ENCODE data around the gene MAP2. TPM values are rescaled to one million over a fixed set of nuclear protein-coding genes. Genes with fewer than 3 reads are reported as not detected.

MAP2 gene
- total RNA-seq, 1 donor from 2014 or later, result 57.6 TPM

DNA sequence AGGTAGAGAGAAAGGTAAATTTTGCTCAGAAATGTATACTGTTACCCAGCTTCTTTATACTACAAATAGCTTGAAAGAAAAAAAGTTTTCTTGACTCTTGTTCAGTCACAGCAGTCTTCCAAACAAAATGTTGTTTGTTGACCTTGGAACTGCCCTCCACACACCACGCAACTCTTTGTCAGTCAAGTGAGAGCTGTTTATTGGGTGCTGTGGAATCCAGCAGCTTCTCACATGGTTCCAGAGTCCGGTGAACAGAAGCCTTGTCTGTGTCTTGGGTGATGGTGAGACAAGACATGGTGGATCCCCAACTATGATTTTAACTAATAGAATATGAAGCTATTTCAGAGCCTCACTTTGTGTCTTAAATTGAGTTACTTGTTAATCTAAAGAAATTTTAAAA lies 112.5 kb downstream of the MAP2 start:
- no peaks in the 10 kb centered on the region for H3K36me3 ChIP-seq
- no peak overlapping the region for H3K4me3 ChIP-seq
- H3K27ac ChIP-seq, result no peak overlapping the region
- H3K4me1 ChIP-seq, result peaks cover 0 to 2% of the 10 kb centered on the region in 2 donors
- DNase-seq (ENCODE audit: low spot score in 2 of 2), result no peak
- intact Hi-C loops (cut with DNase I), result loop anchor here (10.0 kb wide), 1 partner anchor 688 kb away; the partner anchor contains the start of gene ACADL
- no peaks in the 10 kb centered on the region for H3K27me3 ChIP-seq
- H3K9me3 ChIP-seq, result no peaks in the 10 kb centered on the region
- no peak for TF ChIP-seq CTCF (IDR thresholded peaks at IDR 0.05)

DNA sequence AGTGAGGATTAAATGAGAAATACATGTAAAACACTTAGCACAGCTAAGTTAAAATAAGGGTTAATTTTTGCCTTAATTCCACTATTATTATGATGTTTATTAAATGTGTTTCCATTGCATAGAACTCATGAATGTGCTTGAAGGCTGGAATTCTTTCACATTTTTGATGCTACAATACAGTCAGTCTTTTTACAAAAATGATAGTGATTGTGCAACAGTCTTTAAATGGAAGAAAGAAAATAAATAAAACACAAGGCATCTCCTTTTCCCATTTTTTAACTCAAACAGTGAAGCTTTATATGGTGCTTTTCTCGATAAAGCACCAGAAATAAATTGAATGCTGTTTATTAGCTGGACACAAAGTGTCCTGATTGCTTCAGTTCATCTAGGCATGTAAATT lies 123.9 kb downstream of the MAP2 start:
- no peaks in the 10 kb centered on the region for H3K27me3 ChIP-seq
- intact Hi-C loops (cut with DNase I), result no loop called here
- no peaks in the 10 kb centered on the region for H3K4me1 ChIP-seq
- TF ChIP-seq CTCF (IDR thresholded peaks at IDR 0.05), result no peak
- H3K9me3 ChIP-seq, result no peaks in the 10 kb centered on the region
- no peak for DNase-seq (ENCODE audit: low spot score in 2 of 2)
- H3K27ac ChIP-seq, result no peak overlapping the region
- no peaks in the 10 kb centered on the region for H3K36me3 ChIP-seq
- H3K4me3 ChIP-seq, result no peak overlapping the region

DNA sequence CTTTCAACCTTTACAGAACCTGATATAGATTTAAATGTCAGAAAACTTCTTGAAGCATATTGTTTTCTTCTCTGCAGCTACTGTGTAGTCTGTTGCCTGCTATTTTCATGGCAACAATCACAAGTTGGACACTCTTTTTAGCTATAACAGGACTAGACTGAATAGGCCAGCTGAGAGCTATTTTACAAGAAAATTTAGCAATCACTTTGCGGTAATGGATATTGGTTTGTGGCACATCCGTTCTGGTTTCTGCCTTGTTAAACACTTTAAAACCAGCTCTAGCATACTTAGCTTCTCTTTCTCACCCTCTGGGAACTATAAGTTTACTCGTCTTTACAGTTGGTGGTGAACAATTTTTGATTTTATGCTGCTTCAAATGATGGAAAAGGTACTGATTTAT lies 125.7 kb downstream of the MAP2 start:
- intact Hi-C loops (cut with DNase I), result no loop called here
- Histone ChIP-seq H3K4me1 (no peaks in the 10 kb centered on the region), H3K9me3 (no peaks in the 10 kb centered on the region), H3K27me3 (no peaks in the 10 kb centered on the region), H3K36me3 (no peaks in the 10 kb centered on the region), H3K4me3 (no peak overlapping the region), H3K27ac (no peak overlapping the region)
- TF ChIP-seq CTCF (IDR thresholded peaks at IDR 0.05), result no peak
- no peak for DNase-seq (ENCODE audit: low spot score in 2 of 2)

DNA sequence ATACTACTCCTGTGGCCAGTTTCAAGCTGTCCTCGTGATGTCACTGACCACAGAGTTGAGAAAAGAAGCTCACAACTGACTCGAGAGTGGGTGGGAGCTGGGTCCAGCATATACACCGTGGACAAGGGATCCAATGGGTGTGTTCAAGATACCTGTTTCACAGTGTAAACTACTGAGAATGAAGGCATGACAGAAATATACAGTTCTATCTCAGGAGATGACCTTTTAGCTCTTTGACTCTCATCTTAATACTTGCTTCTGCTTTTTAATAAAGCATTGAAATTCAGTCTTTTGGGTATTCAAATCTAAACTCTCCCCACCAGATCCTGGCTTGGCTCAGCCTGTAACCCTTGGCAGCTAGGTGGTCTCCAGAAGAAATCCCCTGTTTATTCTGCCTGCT lies 130.1 kb downstream of the MAP2 start:
- Histone ChIP-seq H3K9me3 (no peaks in the 10 kb centered on the region), H3K4me3 (no peak overlapping the region), H3K27me3 (no peaks in the 10 kb centered on the region), H3K4me1 (no peaks in the 10 kb centered on the region), H3K36me3 (no peaks in the 10 kb centered on the region), H3K27ac (no peak overlapping the region)
- no peak for TF ChIP-seq CTCF (IDR thresholded peaks at IDR 0.05)
- DNase-seq (ENCODE audit: low spot score in 2 of 2), result no peak
- intact Hi-C loops (cut with DNase I), result no loop called here

GRCh38 chr2:209556354-209556961 lies 132.6 kb downstream of the MAP2 start:
- TF ChIP-seq CTCF (IDR thresholded peaks at IDR 0.05), result peak; percentile 19 to 61 (median 53)
- no peak overlapping the region for H3K27ac ChIP-seq
- no peaks in the 10 kb centered on the region for H3K27me3 ChIP-seq
- intact Hi-C loops (cut with DNase I), result loop anchor here (1.0 kb wide), 2 partner anchors 132 to 222 kb away; partner anchors contain the start of gene MAP2
- H3K9me3 ChIP-seq, result no peaks in the 10 kb centered on the region
- DNase-seq (ENCODE audit: low spot score in 2 of 2), result no peak
- no peaks in the 10 kb centered on the region for H3K36me3 ChIP-seq
- H3K4me3 ChIP-seq, result no peak overlapping the region
- H3K4me1 ChIP-seq, result no peaks in the 10 kb centered on the region

- Histone ChIP-seq H3K27ac (no peak overlapping the region), H3K36me3 (no peaks in the 10 kb centered on the region), H3K9me3 (no peaks in the 10 kb centered on the region), H3K4me3 (no peak overlapping the region), H3K4me1 (no peaks in the 10 kb centered on the region), H3K27me3 (no peaks in the 10 kb centered on the region)
- intact Hi-C loops (cut with DNase I), result no loop called here
- TF ChIP-seq CTCF (IDR thresholded peaks at IDR 0.05), result no peak
- DNase-seq (ENCODE audit: low spot score in 2 of 2), result no peak
Measured at GRCh38 chr2:209560911-209561310, 137.1 kb downstream of the MAP2 start.

All from ascending aorta (tissue), 2 donors.